H9 (cell line): Measurements from ENCODE around the gene ALPG. TPM values are rescaled to one million over a fixed set of nuclear protein-coding genes. Genes with fewer than 3 reads are reported as not detected.

ENCODE experiments used
- DNase-seq: peaks from one replicate; pipeline ENCODE4 v3.0.0-alpha.2; 2017
- H2AFZ ChIP-seq: one replicate; pipeline ENCODE4 v1.6.1; 2013; ENCODE audit warnings: mild to moderate bottlenecking, low read length, control low read depth, moderate library complexity
- H2AK5ac ChIP-seq: 2 replicates; pipeline ENCODE4 v1.6.1; 2013; ENCODE audit warnings: low read length, control low read depth, mixed read lengths; ENCODE audit not compliant: insufficient read length
- H2BK120ac ChIP-seq: one replicate; pipeline ENCODE4 v1.6.1; 2013; ENCODE audit warnings: low read depth, mild to moderate bottlenecking, low read length, control low read depth, inconsistent platforms; ENCODE audit not compliant: poor library complexity, severe bottlenecking
- H2BK12ac ChIP-seq: 2 replicates; pipeline ENCODE4 v1.6.1; 2013; ENCODE audit warnings: low read length, control low read depth, mixed read lengths, low read depth; ENCODE audit not compliant: insufficient read length
- H2BK15ac ChIP-seq: 2 replicates; pipeline ENCODE4 v1.6.1; 2013; ENCODE audit warnings: low read depth, low read length, control low read depth
- H2BK20ac ChIP-seq: one replicate; pipeline ENCODE4 v1.6.1; 2013; ENCODE audit warnings: low read depth, mild to moderate bottlenecking, low read length, control low read depth, inconsistent platforms; ENCODE audit not compliant: poor library complexity, severe bottlenecking
- H2BK5ac ChIP-seq: 2 replicates; pipeline ENCODE4 v1.6.1; 2013; ENCODE audit warnings: low read length, control low read depth, mixed read lengths; ENCODE audit not compliant: insufficient read length
- H3K14ac ChIP-seq: 2 replicates; pipeline ENCODE4 v1.6.1; 2013; ENCODE audit warnings: low read length, control low read depth; ENCODE audit not compliant: insufficient read depth
- H3K18ac ChIP-seq: 2 replicates; pipeline ENCODE4 v1.6.1; 2013; ENCODE audit warnings: low read depth, mild to moderate bottlenecking, mixed read lengths, low read length, control low read depth; ENCODE audit not compliant: insufficient read length
- H3K23ac ChIP-seq: 2 replicates; pipeline ENCODE4 v1.6.1; 2013; ENCODE audit warnings: low read length, control low read depth, mixed read lengths, low read depth; ENCODE audit not compliant: insufficient read length
- H3K23me2 ChIP-seq: 2 replicates; pipeline ENCODE4 v1.6.1; 2013; ENCODE audit warnings: low read depth, mild to moderate bottlenecking, mixed read lengths, low read length, control low read depth; ENCODE audit not compliant: insufficient read length, poor library complexity, severe bottlenecking
- H3K27ac ChIP-seq: 2 replicates; pipeline ENCODE4 v1.5.1; 2013; ENCODE audit warnings: low read length, control low read depth, mixed read lengths, low read depth; ENCODE audit not compliant: insufficient read length
- H3K27me3 ChIP-seq: 2 replicates; pipeline ENCODE4 v1.6.1; 2013; ENCODE audit warnings: low read length, control low read depth, inconsistent platforms; ENCODE audit not compliant: insufficient read depth
- H3K4ac ChIP-seq: 2 replicates; pipeline ENCODE4 v1.6.1; 2013; ENCODE audit warnings: low read depth, mild to moderate bottlenecking, control low read depth, inconsistent platforms, low read length, moderate library complexity
- H3K4me1 ChIP-seq: 2 replicates; pipeline ENCODE4 v1.6.1; 2013; ENCODE audit warnings: low read length, control low read depth, inconsistent platforms; ENCODE audit not compliant: insufficient read depth
- H3K4me2 ChIP-seq: 2 replicates; pipeline ENCODE4 v1.6.1; 2013; ENCODE audit warnings: low read length, control low read depth, mixed read lengths; ENCODE audit not compliant: insufficient read length, insufficient read depth
- H3K56ac ChIP-seq: 2 replicates; pipeline ENCODE4 v1.6.1; 2013; ENCODE audit warnings: low read depth, mild to moderate bottlenecking, mixed read lengths, low read length, control low read depth; ENCODE audit not compliant: insufficient read length
- H3K79me1 ChIP-seq: 2 replicates; pipeline ENCODE4 v1.6.1; 2013; ENCODE audit warnings: low read depth, mild to moderate bottlenecking, moderate library complexity, low read length, control low read depth, inconsistent platforms; ENCODE audit not compliant: insufficient read depth, poor library complexity, severe bottlenecking
- H3K79me2 ChIP-seq: 2 replicates; pipeline ENCODE4 v1.6.1; 2013; ENCODE audit warnings: low read length, control low read depth, inconsistent platforms; ENCODE audit not compliant: insufficient read depth
- H3K9ac ChIP-seq: 2 replicates; pipeline ENCODE4 v1.6.1; 2013; ENCODE audit warnings: low read length, control low read depth, mixed read lengths; ENCODE audit not compliant: insufficient read length; ENCODE audit errors: extremely low read depth
- H3K9me3 ChIP-seq: one replicate; pipeline ENCODE4 v1.6.1; 2013; ENCODE audit warnings: low read depth, low read length, inconsistent platforms; ENCODE audit not compliant: control insufficient read depth
- H3T11ph ChIP-seq: one replicate; pipeline ENCODE4 v1.6.1; 2013; ENCODE audit warnings: mild to moderate bottlenecking, low read length, control low read depth, inconsistent platforms
- H4K20me1 ChIP-seq: one replicate; pipeline ENCODE4 v1.6.1; 2013; ENCODE audit not compliant: control insufficient read depth, insufficient read length, insufficient read depth
- H4K5ac ChIP-seq: 2 replicates; pipeline ENCODE4 v1.6.1; 2013; ENCODE audit warnings: low read depth, mild to moderate bottlenecking, mixed read lengths, low read length, control low read depth; ENCODE audit not compliant: insufficient read length
- H4K8ac ChIP-seq: replicated peaks from 2 replicates; pipeline ENCODE4 v1.6.1; 2013; ENCODE audit warnings: low read length, control low read depth, mixed read lengths, low read depth; ENCODE audit not compliant: insufficient read length
- H4K91ac ChIP-seq: 2 replicates; pipeline ENCODE4 v1.6.1; 2013; ENCODE audit warnings: low read depth, mild to moderate bottlenecking, moderate library complexity, mixed read lengths, low read length, control low read depth; ENCODE audit not compliant: insufficient read length
- H3K27ac Mint-ChIP-seq, 3 experiments: 2 replicates in 2 of 3; 3 replicates in 1 of 3; pipeline ENCODE4 v1.8.0; 2020 to 2021; ENCODE audit warnings: mixed read lengths in 3 of 3, mild to moderate bottlenecking in 1 of 3, moderate library complexity in 1 of 3
- H3K27me3 Mint-ChIP-seq: 2 replicates; pipeline ENCODE4 v1.8.0; 2021; ENCODE audit warnings: low read depth, mild to moderate bottlenecking, moderate library complexity, mixed read lengths
- H3K36me3 Mint-ChIP-seq, 3 experiments: 2 replicates in 2 of 3; 3 replicates in 1 of 3; pipeline ENCODE4 v1.8.0; 2020 to 2021; ENCODE audit warnings: low read depth in 3 of 3, mixed read lengths in 3 of 3; ENCODE audit not compliant: insufficient read depth in 1 of 3
- H3K4me1 Mint-ChIP-seq, 2 experiments: 2 replicates each; pipeline ENCODE4 v1.8.0; 2020; ENCODE audit warnings: mixed read lengths in 2 of 2
- H3K4me3 Mint-ChIP-seq, 2 experiments: 2 replicates in 1 of 2; 3 replicates in 1 of 2; pipeline ENCODE4 v1.8.0; 2020 to 2021; ENCODE audit warnings: mild to moderate bottlenecking in 2 of 2, mixed read lengths in 2 of 2, moderate library complexity in 1 of 2
- H3K9me3 Mint-ChIP-seq, 2 experiments: 2 replicates in 1 of 2; 3 replicates in 1 of 2; pipeline ENCODE4 v1.8.0; 2020; ENCODE audit warnings: mild to moderate bottlenecking in 2 of 2, mixed read lengths in 2 of 2, moderate library complexity in 1 of 2
- WGBS: extraction: QIAGEN DNeasy Blood & Tissue Kit; methylation state at CpG from one replicate; pipeline ENCODE4 v1.1.7; 2013; ENCODE audit warnings: missing lambda C conversion rate, low lambda C conversion rate, mixed read lengths; ENCODE audit not compliant: insufficient read length; ENCODE audit errors: extremely low coverage; 5-methylcytosine and 5-hydroxymethylcytosine counted together
- total RNA-seq: library from RNA; stranded (reverse); gene quantifications from 2 replicates; pipeline ENCODE4 v1.2.1, GENCODE V29; 2021
- TF ChIP-seq, protein P1 (sequence below): fragments of 200-600 bp; sonication (generic); conservative IDR thresholded peaks from 3 replicates; pipeline ENCODE4 v1.8.0; 2021; ENCODE audit warnings: antibody characterized with exemption, mild to moderate bottlenecking

ALPG gene
- total RNA-seq, 1 experiment from 2014 or later, result 1.3 TPM

DNA sequence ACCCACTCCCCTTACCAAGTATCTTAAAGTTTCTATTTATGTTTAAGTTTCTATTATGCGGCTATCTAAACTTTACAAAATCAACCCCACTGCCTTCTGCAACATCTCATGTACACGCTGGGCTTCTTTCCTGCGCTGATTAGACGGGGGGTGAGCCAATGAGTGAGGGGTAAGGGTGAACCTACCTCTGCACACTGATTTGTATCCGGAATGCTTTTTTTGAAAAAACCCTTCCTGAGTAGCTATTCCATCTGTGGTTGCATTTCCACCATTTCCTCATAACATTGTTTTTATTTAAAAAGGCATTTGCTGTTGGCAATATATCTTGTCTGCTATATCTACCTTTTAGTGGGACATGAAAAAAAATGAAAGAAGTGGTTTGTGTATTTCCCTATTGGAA is 6.3 kb downstream of the ALPG start:
- no CpG with 5 or more reads among the region's 5 CpGs for WGBS
- no peaks in the 10 kb centered on the region for H3K4me1 ChIP-seq
- H3K9ac ChIP-seq, result no peak overlapping the region
- H3T11ph ChIP-seq, result no peak overlapping the region
- H3K4ac ChIP-seq, result no peak overlapping the region
- Mint-ChIP-seq H3K27me3 (peaks cover 22% of the 10 kb centered on the region), H3K36me3 (peaks cover 0 to 76% (median 30%) of the 10 kb centered on the region in 3 experiments; a peak in 5 of 7 replicates), H3K4me3 (no peak overlapping the region), H3K9me3 (no peaks in the 10 kb centered on the region), H3K27ac (no peak overlapping the region), H3K4me1 (peaks cover 11% of the 10 kb centered on the region in 2 experiments)
- peaks cover under 1% of the 10 kb centered on the region; the same call in 1 of the 2 replicates for H3K27me3 ChIP-seq
- peaks cover 7% of the 10 kb centered on the region for H4K20me1 ChIP-seq
- H2BK5ac ChIP-seq, result no peak overlapping the region
- no peak overlapping the region for H3K18ac ChIP-seq
- DNase-seq, result no peak
- H4K5ac ChIP-seq, result no peak overlapping the region
- no peak overlapping the region for H3K4me2 ChIP-seq
- H3K23ac ChIP-seq, result no peak overlapping the region
- no peaks in the 10 kb centered on the region for H3K23me2 ChIP-seq
- no peak overlapping the region for H2AK5ac ChIP-seq
- TF ChIP-seq, protein P1, sequence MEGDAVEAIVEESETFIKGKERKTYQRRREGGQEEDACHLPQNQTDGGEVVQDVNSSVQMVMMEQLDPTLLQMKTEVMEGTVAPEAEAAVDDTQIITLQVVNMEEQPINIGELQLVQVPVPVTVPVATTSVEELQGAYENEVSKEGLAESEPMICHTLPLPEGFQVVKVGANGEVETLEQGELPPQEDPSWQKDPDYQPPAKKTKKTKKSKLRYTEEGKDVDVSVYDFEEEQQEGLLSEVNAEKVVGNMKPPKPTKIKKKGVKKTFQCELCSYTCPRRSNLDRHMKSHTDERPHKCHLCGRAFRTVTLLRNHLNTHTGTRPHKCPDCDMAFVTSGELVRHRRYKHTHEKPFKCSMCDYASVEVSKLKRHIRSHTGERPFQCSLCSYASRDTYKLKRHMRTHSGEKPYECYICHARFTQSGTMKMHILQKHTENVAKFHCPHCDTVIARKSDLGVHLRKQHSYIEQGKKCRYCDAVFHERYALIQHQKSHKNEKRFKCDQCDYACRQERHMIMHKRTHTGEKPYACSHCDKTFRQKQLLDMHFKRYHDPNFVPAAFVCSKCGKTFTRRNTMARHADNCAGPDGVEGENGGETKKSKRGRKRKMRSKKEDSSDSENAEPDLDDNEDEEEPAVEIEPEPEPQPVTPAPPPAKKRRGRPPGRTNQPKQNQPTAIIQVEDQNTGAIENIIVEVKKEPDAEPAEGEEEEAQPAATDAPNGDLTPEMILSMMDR, result no peak
- no peaks in the 10 kb centered on the region for H3K79me2 ChIP-seq
- H3K56ac ChIP-seq, result no peak overlapping the region
- H3K9me3 ChIP-seq, result no peaks in the 10 kb centered on the region
- no peak overlapping the region for H2BK120ac ChIP-seq
- H3K14ac ChIP-seq, result no peak overlapping the region
- no peaks in the 10 kb centered on the region for H3K79me1 ChIP-seq
- H2AFZ ChIP-seq, result no peak overlapping the region
- no peak overlapping the region for H2BK15ac ChIP-seq
- H3K27ac ChIP-seq, result no peak overlapping the region
- H2BK12ac ChIP-seq, result no peak overlapping the region
- H4K8ac ChIP-seq, result no peak overlapping the region
- no peak overlapping the region for H4K91ac ChIP-seq
- H2BK20ac ChIP-seq, result no peak overlapping the region
